Measurements from ENCODE around the gene RNF223. TPM values are rescaled to one million over a fixed set of nuclear protein-coding genes. Genes with fewer than 3 reads are reported as not detected.

Gene RNF223
- total RNA-seq, 4 donors from 2014 or later = not detected

DNA sequence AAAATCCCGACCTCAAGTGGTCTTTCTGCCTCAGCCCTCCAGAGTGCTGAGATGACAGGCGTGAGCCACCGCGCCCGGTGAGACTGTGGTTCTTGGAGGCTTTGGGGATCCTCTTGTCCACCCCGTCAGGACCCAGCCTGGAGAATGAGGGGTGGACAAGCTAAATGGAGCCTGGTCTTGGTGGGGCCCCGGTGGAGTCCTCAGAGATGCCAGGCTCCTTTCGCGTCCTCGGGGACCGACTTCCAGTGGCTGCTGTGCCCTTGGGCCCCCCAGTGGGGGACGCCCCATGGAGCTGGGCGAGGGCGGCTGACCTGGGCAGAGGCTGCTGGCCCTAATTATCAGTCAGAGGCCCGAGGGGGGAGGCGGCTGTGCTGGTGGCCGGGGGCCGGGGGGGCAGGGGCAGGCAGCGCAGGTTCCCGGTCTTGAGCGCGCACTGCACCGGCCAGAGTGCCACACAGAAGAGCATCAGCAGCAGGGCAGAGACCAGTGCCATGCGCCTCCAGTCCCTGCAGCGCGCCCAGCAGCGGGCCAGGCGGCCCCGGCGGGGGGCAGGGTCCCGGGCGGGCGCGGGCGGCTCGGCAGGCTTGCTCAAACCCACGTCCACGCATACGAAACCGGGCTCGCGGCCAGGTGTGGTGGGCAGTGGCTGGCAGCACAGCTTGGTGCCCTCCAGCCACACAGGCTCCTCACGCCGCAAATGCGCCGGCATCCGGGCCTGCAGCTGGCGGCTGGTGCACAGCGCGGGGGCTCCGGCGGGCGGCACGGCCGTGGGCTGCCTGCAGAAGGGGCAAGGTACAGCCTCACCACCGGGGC, 2.4 kb downstream of the RNF223 start:
- no peaks in the 10 kb centered on the region for H3K36me3 ChIP-seq
- H3K4me3 ChIP-seq (replicated peaks in 1 of 3) = no peak overlapping the region
- intact Hi-C loops (cut with DNase I) = no loop called here
- 86 to 90% methylated on average over 23 to 30 of the region's 56 CpGs for WGBS, 2 donors
- H3K9me3 ChIP-seq = no peaks in the 10 kb centered on the region
- no peaks in the 10 kb centered on the region for H3K27me3 ChIP-seq
- H3K27ac ChIP-seq = no peak overlapping the region
- no peak for DNase-seq
- no peak for TF ChIP-seq POLR2A (IDR thresholded peaks at IDR 0.05)
- TF ChIP-seq, protein P1, sequence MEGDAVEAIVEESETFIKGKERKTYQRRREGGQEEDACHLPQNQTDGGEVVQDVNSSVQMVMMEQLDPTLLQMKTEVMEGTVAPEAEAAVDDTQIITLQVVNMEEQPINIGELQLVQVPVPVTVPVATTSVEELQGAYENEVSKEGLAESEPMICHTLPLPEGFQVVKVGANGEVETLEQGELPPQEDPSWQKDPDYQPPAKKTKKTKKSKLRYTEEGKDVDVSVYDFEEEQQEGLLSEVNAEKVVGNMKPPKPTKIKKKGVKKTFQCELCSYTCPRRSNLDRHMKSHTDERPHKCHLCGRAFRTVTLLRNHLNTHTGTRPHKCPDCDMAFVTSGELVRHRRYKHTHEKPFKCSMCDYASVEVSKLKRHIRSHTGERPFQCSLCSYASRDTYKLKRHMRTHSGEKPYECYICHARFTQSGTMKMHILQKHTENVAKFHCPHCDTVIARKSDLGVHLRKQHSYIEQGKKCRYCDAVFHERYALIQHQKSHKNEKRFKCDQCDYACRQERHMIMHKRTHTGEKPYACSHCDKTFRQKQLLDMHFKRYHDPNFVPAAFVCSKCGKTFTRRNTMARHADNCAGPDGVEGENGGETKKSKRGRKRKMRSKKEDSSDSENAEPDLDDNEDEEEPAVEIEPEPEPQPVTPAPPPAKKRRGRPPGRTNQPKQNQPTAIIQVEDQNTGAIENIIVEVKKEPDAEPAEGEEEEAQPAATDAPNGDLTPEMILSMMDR (IDR thresholded peaks at IDR 0.05) = no peak
- peaks cover 5 to 16% of the 10 kb centered on the region in 2 donors for H3K4me1 ChIP-seq

DNA sequence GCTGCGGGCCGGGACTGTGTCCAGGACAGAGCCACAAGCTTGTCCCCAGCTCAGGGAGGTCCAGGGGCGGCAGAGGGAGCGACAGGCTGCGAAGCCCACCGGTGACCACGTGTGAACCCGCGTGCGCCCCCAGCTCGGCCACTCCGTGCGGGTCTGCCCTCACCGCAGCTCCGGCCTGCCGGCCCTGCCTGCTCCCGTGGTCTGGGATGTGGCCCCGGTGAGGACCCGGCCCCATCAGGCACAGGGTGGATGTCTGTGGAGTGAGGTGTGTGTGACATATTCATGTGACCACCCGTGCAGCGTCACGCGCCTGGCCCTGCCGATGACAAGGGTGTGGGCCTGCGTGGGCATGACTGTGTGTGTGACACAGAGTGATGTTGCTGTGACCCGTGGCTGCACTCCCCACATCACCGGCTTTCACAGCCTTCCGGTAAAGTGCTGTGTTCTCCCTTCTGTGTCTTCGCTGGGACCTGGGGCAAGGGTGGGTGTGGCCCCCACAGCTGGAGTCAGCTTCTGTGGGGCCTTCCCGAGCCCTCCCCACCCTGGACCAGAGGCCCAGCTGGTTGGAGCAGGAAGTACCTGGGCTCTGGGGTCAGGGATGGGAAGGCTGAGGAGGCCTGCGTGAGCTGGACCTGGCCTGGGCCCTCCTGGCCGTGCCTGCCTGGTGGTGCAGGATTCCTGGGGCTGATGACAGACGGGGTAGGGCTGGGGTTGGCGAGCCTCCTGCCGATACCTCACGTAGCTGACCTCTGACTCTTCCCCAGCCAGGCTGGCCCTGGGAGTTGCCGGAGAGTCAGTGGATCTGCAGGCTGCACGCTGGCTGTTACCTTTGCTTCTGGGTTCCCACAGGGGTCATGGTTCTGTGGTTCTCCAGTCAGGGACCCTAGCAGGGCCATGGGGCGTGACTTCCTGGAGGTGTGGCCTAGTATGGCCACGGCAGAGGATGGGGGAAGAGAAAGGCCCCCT, 4.1 kb downstream of the RNF223 start:
- TF ChIP-seq, protein P1 (IDR thresholded peaks at IDR 0.05) = no peak
- TF ChIP-seq POLR2A (IDR thresholded peaks at IDR 0.05) = no peak
- WGBS, 2 donors = 67 to 74% methylated on average over 5 to 18 of the region's 40 CpGs
- H3K9me3 ChIP-seq = no peaks in the 10 kb centered on the region
- H3K4me1 ChIP-seq = peaks cover 5 to 16% of the 10 kb centered on the region in 2 donors
- H3K27me3 ChIP-seq = no peaks in the 10 kb centered on the region
- intact Hi-C loops (cut with DNase I) = no loop called here
- no peak for DNase-seq
- no peak overlapping the region for H3K27ac ChIP-seq
- H3K4me3 ChIP-seq (replicated peaks in 1 of 3) = peak overlapping the region in 1 of 3 donors; percentile 35
- H3K36me3 ChIP-seq = no peaks in the 10 kb centered on the region

DNA sequence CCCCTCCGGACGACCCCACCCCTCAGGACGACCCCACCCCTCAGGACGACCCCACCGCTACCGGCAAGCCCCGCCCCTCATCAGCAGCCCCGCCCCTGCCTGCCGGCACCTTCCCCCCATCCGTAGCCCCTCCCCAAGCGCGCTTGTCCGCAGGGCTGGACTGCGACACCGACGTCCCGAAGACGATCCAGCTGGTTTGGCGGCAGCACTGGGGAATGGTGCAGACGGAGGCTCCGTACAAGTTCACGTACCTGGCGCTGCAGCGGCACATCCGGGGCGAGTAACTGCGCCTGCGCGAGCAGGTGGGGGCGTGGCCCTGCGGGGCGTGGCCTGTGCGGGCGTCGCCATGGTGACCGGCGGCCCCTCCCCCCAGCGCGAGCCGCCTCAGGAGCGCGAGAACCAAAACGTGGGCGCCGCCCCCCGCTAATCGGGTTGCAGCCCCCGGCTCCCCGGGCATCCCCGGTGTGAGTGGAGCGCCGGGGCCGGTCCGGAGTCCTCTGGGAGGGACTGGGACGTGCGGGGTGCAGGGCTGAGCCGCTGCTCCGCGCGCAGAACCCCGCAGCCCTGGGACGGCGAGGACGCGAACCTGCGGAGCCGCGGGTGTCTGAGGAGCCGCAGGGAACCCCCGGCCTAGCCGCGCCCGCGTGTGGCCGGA, 4.9 kb downstream of the RNF223 start:
- H3K4me3 ChIP-seq (replicated peaks in 1 of 3) = peak overlapping the region in 1 of 3 donors; percentile 35
- TF ChIP-seq POLR2A (IDR thresholded peaks at IDR 0.05) = peak in 1 of 2 donors; percentile 53
- TF ChIP-seq, protein P1 (IDR thresholded peaks at IDR 0.05) = no peak
- H3K9me3 ChIP-seq = no peaks in the 10 kb centered on the region
- no peaks in the 10 kb centered on the region for H3K36me3 ChIP-seq
- WGBS, 2 donors = 0% methylated on average over 2 of the region's 75 CpGs; no CpG with 5 or more reads in 1 of the 2 donors
- no peak overlapping the region for H3K27ac ChIP-seq
- H3K27me3 ChIP-seq = no peaks in the 10 kb centered on the region
- DNase-seq = peak; percentile 74 to 80
- H3K4me1 ChIP-seq = peaks cover 5 to 17% of the 10 kb centered on the region in 2 donors
- intact Hi-C loops (cut with DNase I) = no loop called here

DNA sequence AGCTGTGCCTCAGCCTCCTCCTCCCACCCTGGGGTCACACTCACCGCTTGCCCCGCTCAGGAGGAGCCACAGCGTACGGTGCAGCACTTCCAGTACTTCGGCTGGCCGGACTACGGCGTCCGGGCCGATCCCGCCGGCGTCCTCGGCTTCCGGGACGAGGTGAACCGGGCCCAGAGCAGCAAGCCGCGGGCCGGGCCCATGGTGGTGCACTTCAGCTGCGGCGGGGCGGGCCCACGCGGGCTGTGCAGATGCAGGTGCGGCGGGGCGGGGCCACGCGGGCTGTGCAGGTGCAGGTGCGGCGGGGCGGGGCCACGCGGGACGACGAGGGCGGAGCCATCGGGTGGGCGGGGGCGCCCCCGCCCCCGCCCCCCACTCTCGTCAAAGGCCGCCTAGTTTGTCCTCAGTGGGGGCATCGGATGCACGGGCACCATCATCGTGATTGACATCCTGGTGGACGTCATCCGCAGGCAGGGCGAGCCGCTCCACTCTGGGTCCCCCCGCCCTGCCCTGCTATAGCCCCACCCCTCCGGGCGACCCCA, 5.5 kb downstream of the RNF223 start:
- WGBS, 2 donors = 3 to 14% methylated on average over 4 to 15 of the region's 55 CpGs
- no peak overlapping the region for H3K27ac ChIP-seq

More for the DNA sequence above, 5.5 kb downstream of the RNF223 start:
- Histone ChIP-seq H3K27me3 (no peaks in the 10 kb centered on the region), H3K36me3 (no peaks in the 10 kb centered on the region), H3K4me3 (replicated peaks in 1 of 3) (peak overlapping the region in 1 of 3 donors; percentile 35), H3K9me3 (no peaks in the 10 kb centered on the region), H3K4me1 (peaks cover 5 to 22% of the 10 kb centered on the region in 2 donors)
- TF ChIP-seq, protein P1 (IDR thresholded peaks at IDR 0.05) = no peak
- no peak for TF ChIP-seq POLR2A (IDR thresholded peaks at IDR 0.05)
- intact Hi-C loops (cut with DNase I) = no loop called here
- peak; percentile 51 to 76 for DNase-seq

Data from thyroid gland (tissue), 4 donors.